HepG2 (cell line): Measurements from ENCODE around the gene NPTX2. TPM values are rescaled to one million over a fixed set of nuclear protein-coding genes. Genes with fewer than 3 reads are reported as not detected.

Experiments
- ATAC-seq: fragments of 200-7000 bp; cut with Tn5 transposase; 3 replicates; pipeline ENCODE4 v1.9.1; 2020; ENCODE audit warnings: mild to moderate bottlenecking, moderate library complexity
- BruUV-seq: library from RNA; stranded (reverse); fragments of 400-500 nt; replicated peaks from 2 replicates; lab custom pipeline; 2021; lab: Mats Ljungman, UMichigan
- CTCF ChIA-PET: fragments of 300-600 bp; formaldehyde crosslinking; extraction: SDS; loops from one replicate; lab custom pipeline; 2021; ENCODE audit warnings: low total read pairs, inconsistent platforms, low intra/inter-chr PET ratio; lab: Yijun Ruan, JAX
- POLR2A ChIA-PET: fragments of 350-600 bp; sonication (Branson Sonifier 250); formaldehyde crosslinking; loops from one replicate; lab custom pipeline; 2020; ENCODE audit warnings: antibody characterized with exemption, inconsistent platforms; lab: Yijun Ruan, JAX
- DNase-seq: peaks from one replicate; pipeline ENCODE4 v3.0.0-alpha.2; 2015; ENCODE audit warnings: low spot score
- FAIRE-seq: peaks from 3 replicates; lab custom pipeline; 2011; peaks lifted over from hg19 to GRCh38; lab: Jason Lieb, UNC
- H2AFZ ChIP-seq: one replicate; pipeline ENCODE4 v1.6.1; 2011; ENCODE audit warnings: low read length, inconsistent platforms
- H3K27ac ChIP-seq: fragments of 300-600 bp; 3 replicates; pipeline ENCODE4 v1.8.0; 2011; ENCODE audit warnings: mixed run types, mild to moderate bottlenecking, mixed read lengths, low read length, inconsistent platforms; ENCODE audit not compliant: insufficient read depth; ENCODE audit errors: extremely low read length
- H3K27me3 ChIP-seq, 2 experiments: fragments of 200-600 bp in 1 of 2; 2 replicates in 1 of 2; 3 replicates in 1 of 2; pipeline versions ENCODE4 v1.6.0 to v1.8.0; 2011; ENCODE audit warnings: low read length in 2 of 2, mild to moderate bottlenecking in 2 of 2, moderate library complexity in 2 of 2, inconsistent platforms in 1 of 2; ENCODE audit not compliant: insufficient read depth in 2 of 2, control insufficient read depth in 1 of 2
- H3K36me3 ChIP-seq, 2 experiments: fragments of 200-600 bp in 1 of 2; replicated peaks in 1 of 2; 2 replicates in 1 of 2; 3 replicates in 1 of 2; pipeline versions ENCODE4 v1.5.1 to v1.8.0; 2011; ENCODE audit warnings: low read length in 2 of 2, inconsistent platforms in 1 of 2; ENCODE audit not compliant: insufficient read depth in 2 of 2, control insufficient read depth in 1 of 2
- H3K4me1 ChIP-seq: 2 replicates; pipeline ENCODE4 v1.5.1; 2012; ENCODE audit warnings: low read length, inconsistent platforms; ENCODE audit not compliant: insufficient read depth
- H3K4me2 ChIP-seq: 2 replicates; pipeline ENCODE4 v1.6.0; 2011; ENCODE audit warnings: low read depth, low read length, inconsistent platforms
- H3K4me3 ChIP-seq, 3 experiments: fragments of 200-600 bp in 1 of 3; sonication (generic), shearing (Covaris generic) in 1 of 3; replicated peaks in 1 of 3; 2 replicates each; pipeline ENCODE4 v1.5.1; 2011 to 2016; ENCODE audit warnings: low read length in 3 of 3, inconsistent platforms in 2 of 3, low read depth in 2 of 3, mild to moderate bottlenecking in 2 of 3, control low read depth in 1 of 3, mixed read lengths in 1 of 3; ENCODE audit not compliant: insufficient read depth in 1 of 3
- H3K79me2 ChIP-seq: one replicate; pipeline ENCODE4 v1.6.1; 2011; ENCODE audit warnings: low read length, inconsistent platforms; ENCODE audit not compliant: insufficient read depth
- H3K9ac ChIP-seq: 2 replicates; pipeline ENCODE4 v1.6.0; 2011; ENCODE audit warnings: mild to moderate bottlenecking, low read depth, low read length, inconsistent platforms; ENCODE audit not compliant: insufficient read depth
- H3K9me3 ChIP-seq: 2 replicates; pipeline ENCODE4 v1.5.1; 2012; ENCODE audit warnings: mild to moderate bottlenecking, low read length
- H4K20me1 ChIP-seq: 2 replicates; pipeline ENCODE4 v1.6.0; 2011; ENCODE audit warnings: inconsistent platforms, mild to moderate bottlenecking, low read length, moderate library complexity; ENCODE audit not compliant: insufficient read depth
- EZH2 ChIP-seq: conservative IDR thresholded peaks from 2 replicates; pipeline ENCODE4 v1.6.1; 2012; ENCODE audit warnings: mild to moderate bottlenecking, low read depth, low read length, moderate library complexity
- FOXO1 ChIP-seq: sonication (generic); formaldehyde crosslinking; IDR thresholded peaks from 2 replicates; pipeline ENCODE4 v1.4.0; 2020; ENCODE audit warnings: missing genetic modification reagents
- GRHL1 ChIP-seq: sonication (generic); formaldehyde crosslinking; conservative IDR thresholded peaks from 2 replicates; pipeline ENCODE4 v1.8.0; 2022; ENCODE audit warnings: missing genetic modification reagents
- NRL ChIP-seq: sonication (generic); formaldehyde crosslinking; IDR thresholded peaks from 2 replicates; pipeline ENCODE4 v1.5.0; 2020; ENCODE audit warnings: missing genetic modification reagents, mild to moderate bottlenecking, moderate library complexity, borderline replicate concordance
- POLR2G ChIP-seq: fragments of 200-400 bp; formaldehyde crosslinking; IDR thresholded peaks from 2 replicates; pipeline ENCODE4 v1.6.1; 2018; ENCODE audit warnings: mild to moderate bottlenecking, low read depth, low read length, moderate library complexity
- PRPF4 ChIP-seq: fragments of 200-400 bp; formaldehyde crosslinking; IDR thresholded peaks from 2 replicates; pipeline ENCODE4 v1.6.1; 2016; ENCODE audit warnings: low read length, low read depth; ENCODE audit not compliant: poor library complexity, severe bottlenecking
- YEATS4 ChIP-seq: sonication (generic); formaldehyde crosslinking; IDR thresholded peaks from 2 replicates; pipeline ENCODE4 v1.4.0; 2020; ENCODE audit warnings: missing genetic modification reagents, borderline replicate concordance
- ZFP36 ChIP-seq: fragments of 150-350 bp; IDR thresholded peaks from 2 replicates; pipeline ENCODE4 v1.6.1; 2018; ENCODE audit warnings: borderline replicate concordance, low read length, low read depth; ENCODE audit not compliant: partially characterized antibody
- ZNF12 ChIP-seq: sonication (generic); formaldehyde crosslinking; IDR thresholded peaks from 2 replicates; pipeline ENCODE4 v1.5.0; 2020; ENCODE audit warnings: missing genetic modification reagents
- ZNF251 ChIP-seq: sonication (generic); formaldehyde crosslinking; IDR thresholded peaks from 2 replicates; pipeline ENCODE4 v1.9.0; 2021; ENCODE audit warnings: mild to moderate bottlenecking, missing genetic modification reagents
- ZNF562 ChIP-seq: sonication (generic); formaldehyde crosslinking; IDR thresholded peaks from 2 replicates; pipeline ENCODE4 v1.8.0; 2022; ENCODE audit warnings: missing genetic modification reagents, borderline replicate concordance
- WGBS: methylation state at CpG from one replicate; pipeline ENCODE4 v1.1.6; 2017; ENCODE audit warnings: low lambda C conversion rate; 5-methylcytosine and 5-hydroxymethylcytosine counted together
- in situ Hi-C: cut with HindIII; loops from 2 replicates; pipeline ENCODE4 v1.10.0; 2017; ENCODE audit warnings: low pct_unique_long_range_greater_than_20kb; ENCODE audit not compliant: extremely low pct_ligation_motif_present
- intact Hi-C: fragments of 100-400 bp; cut with micrococcal nuclease; formaldehyde crosslinking; loops from one replicate; pipeline ENCODE4 v1.10.0; 2022; ENCODE audit not compliant: unreplicated experiment
- polyA plus RNA-seq, 8 experiments: library from polyadenylated mRNA; depleted of rRNA in 3 of 8; stranded (reverse) in 7 of 8; unstranded in 1 of 8; fragments of >200 nt; fragmentation: Illumina TruSeq in 4 of 8; extraction: Trizol in 4 of 8; gene quantifications; 2 replicates each; pipeline versions ENCODE4 v1.2.1 to v1.2.3, GENCODE V29; 2011 to 2016; ENCODE audit warnings: low read depth in 4 of 8, missing spikeins in 1 of 8, mixed read lengths in 1 of 8; ENCODE audit not compliant: insufficient read depth in 1 of 8
- total RNA-seq, 5 experiments: library from RNA; depleted of rRNA; stranded (reverse); fragments of >200 nt; fragmentation: Illumina TruSeq; extraction: Trizol; gene quantifications; 2 replicates each; pipeline ENCODE4 v1.2.3, GENCODE V29; 2016; ENCODE audit warnings: low read depth in 1 of 5
- TF ChIP-seq, protein P1 (sequence below): sonication (generic); formaldehyde crosslinking; IDR thresholded peaks from 2 replicates; pipeline ENCODE4 v1.4.0; 2020; ENCODE audit warnings: missing genetic modification reagents

NPTX2 gene
- total and polyA plus RNA-seq, 2 of the 13 experiments (the other 11 are each of a cell fraction or from before 2014, with no cell fraction given) = not detected

GRCh38 chr7:98671733-98672331 is 54.7 kb downstream of the NPTX2 start:
- no peak overlapping the region for H3K9ac ChIP-seq
- H3K27me3 ChIP-seq = peaks cover 0 to 2% of the 10 kb centered on the region in 2 experiments; a peak in 1 of 5 replicates
- DNase-seq = no peak
- no peak overlapping the region for H3K27ac ChIP-seq
- no peak overlapping the region for H2AFZ ChIP-seq
- CTCF ChIA-PET = no interaction called here
- no peaks in the 10 kb centered on the region for H3K4me1 ChIP-seq
- no peaks in the 10 kb centered on the region for H4K20me1 ChIP-seq
- H3K4me3 ChIP-seq = no peak overlapping the region
- in situ Hi-C loops = no loop called here
- no peaks in the 10 kb centered on the region for H3K79me2 ChIP-seq
- BruUV-seq = no TSS peak
- no peak for ATAC-seq
- intact Hi-C loops = no loop called here
- POLR2A ChIA-PET = no interaction called here
- H3K9me3 ChIP-seq = peaks cover 6% of the 10 kb centered on the region; the same call in 1 of the 2 replicates
- WGBS = 0% methylated on average over 2 of the region's 2 CpGs
- no peaks in the 10 kb centered on the region for H3K36me3 ChIP-seq
- no peak for FAIRE-seq
- H3K4me2 ChIP-seq = no peak overlapping the region
- TF ChIP-seq YEATS4 (no peak), ZNF12 (peak; percentile 98), NRL (CRISPR knock-in tag) (no peak)

DNA sequence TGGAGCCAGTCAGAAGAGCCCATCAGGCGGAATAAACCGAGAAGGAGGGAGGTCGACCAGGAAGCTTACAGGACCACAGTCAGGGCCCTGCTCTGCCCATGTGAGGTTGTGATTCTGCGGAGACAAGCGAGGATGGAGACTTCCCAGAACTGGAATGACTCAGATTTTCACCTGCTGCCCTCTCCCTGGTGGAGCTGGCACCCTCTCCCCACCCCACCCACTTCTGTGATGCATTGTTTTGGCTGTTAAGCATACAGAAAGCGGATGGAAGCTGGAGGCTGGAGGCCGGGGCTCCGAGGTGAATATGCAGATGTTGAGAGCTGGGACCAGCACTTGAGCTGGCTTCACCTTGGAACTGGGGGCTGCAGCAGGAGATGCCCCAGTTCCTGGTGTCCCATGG is 57.4 kb downstream of the NPTX2 start:
- no TSS peak for BruUV-seq
- in situ Hi-C loops = no loop called here
- no peak for TF ChIP-seq ZFP36
- TF ChIP-seq POLR2G = no peak
- no peak for TF ChIP-seq ZNF251
- TF ChIP-seq EZH2 = no peak
- no peak for TF ChIP-seq ZNF562 (CRISPR knock-in tag)
- TF ChIP-seq PRPF4 = no peak
- TF ChIP-seq, protein P1, sequence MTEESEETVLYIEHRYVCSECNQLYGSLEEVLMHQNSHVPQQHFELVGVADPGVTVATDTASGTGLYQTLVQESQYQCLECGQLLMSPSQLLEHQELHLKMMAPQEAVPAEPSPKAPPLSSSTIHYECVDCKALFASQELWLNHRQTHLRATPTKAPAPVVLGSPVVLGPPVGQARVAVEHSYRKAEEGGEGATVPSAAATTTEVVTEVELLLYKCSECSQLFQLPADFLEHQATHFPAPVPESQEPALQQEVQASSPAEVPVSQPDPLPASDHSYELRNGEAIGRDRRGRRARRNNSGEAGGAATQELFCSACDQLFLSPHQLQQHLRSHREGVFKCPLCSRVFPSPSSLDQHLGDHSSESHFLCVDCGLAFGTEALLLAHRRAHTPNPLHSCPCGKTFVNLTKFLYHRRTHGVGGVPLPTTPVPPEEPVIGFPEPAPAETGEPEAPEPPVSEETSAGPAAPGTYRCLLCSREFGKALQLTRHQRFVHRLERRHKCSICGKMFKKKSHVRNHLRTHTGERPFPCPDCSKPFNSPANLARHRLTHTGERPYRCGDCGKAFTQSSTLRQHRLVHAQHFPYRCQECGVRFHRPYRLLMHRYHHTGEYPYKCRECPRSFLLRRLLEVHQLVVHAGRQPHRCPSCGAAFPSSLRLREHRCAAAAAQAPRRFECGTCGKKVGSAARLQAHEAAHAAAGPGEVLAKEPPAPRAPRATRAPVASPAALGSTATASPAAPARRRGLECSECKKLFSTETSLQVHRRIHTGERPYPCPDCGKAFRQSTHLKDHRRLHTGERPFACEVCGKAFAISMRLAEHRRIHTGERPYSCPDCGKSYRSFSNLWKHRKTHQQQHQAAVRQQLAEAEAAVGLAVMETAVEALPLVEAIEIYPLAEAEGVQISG (CRISPR knock-in tag) = no peak
- no peak for TF ChIP-seq GRHL1 (CRISPR knock-in tag)
- no peak for TF ChIP-seq FOXO1

More for the DNA sequence above, 57.4 kb downstream of the NPTX2 start:
- Histone ChIP-seq H4K20me1 (no peaks in the 10 kb centered on the region), H3K27ac (no peak overlapping the region), H3K27me3 (peaks cover 0 to 6% of the 10 kb centered on the region in 2 experiments; a peak in 2 of 5 replicates), H2AFZ (no peak overlapping the region), H3K9ac (no peak overlapping the region), H3K4me3 (no peak overlapping the region), H3K9me3 (peaks cover 6% of the 10 kb centered on the region; the same call in 1 of the 2 replicates), H3K4me2 (no peak overlapping the region), H3K36me3 (no peaks in the 10 kb centered on the region), H3K79me2 (no peaks in the 10 kb centered on the region), H3K4me1 (no peaks in the 10 kb centered on the region)
- ChIA-PET POLR2A (no interaction called here), CTCF (no interaction called here)
- intact Hi-C loops = no loop called here
- ATAC-seq = no peak
- WGBS = 12% methylated on average over 8 of the region's 8 CpGs
- no peak for FAIRE-seq
- no peak for DNase-seq
